Gastrocnemius medialis (tissue), 4 donors: Measurements from ENCODE around the gene XPO1. TPM values are rescaled to one million over a fixed set of nuclear protein-coding genes. Genes with fewer than 3 reads are reported as not detected.
"Not testable (repeated sequence)": the region's sequence is repeated elsewhere in the genome, so short reads cannot be mapped to it uniquely, and the experiment has no call there.

Source experiments
- ATAC-seq, 2 donors: fragments of 150-250 bp; one replicate each; pipeline ENCODE4 v1.9.1; 2016
- DNase-seq, 2 donors: peaks; one replicate each; pipeline ENCODE4 v3.0.0-alpha.2; 2019
- H3K27ac ChIP-seq, 4 donors: fragments of 200-600 bp; sonication (generic); 1 replicate in 1 of 4; 2 replicates in 3 of 4; pipeline ENCODE4 v1.5.1; 2016 to 2018; ENCODE audit warnings: mild to moderate bottlenecking in 2 of 4, moderate library complexity in 1 of 4
- H3K27me3 ChIP-seq, 3 donors: fragments of 200-600 bp; sonication (generic) in 2 of 3; 1 replicate in 1 of 3; 2 replicates in 2 of 3; pipeline versions ENCODE4 v1.5.1 to v1.6.0; 2016 to 2019; ENCODE audit warnings: mild to moderate bottlenecking in 1 of 3, moderate library complexity in 1 of 3
- H3K36me3 ChIP-seq, 2 donors: fragments of 200-600 bp; sonication (generic) in 1 of 2; one replicate each; pipeline ENCODE4 v1.5.1; 2017 to 2018
- H3K4me1 ChIP-seq, 2 donors: fragments of 200-600 bp; sonication (generic) in 1 of 2; one replicate each; pipeline ENCODE4 v1.5.1; 2016 to 2017; ENCODE audit warnings: mild to moderate bottlenecking in 2 of 2
- H3K4me3 ChIP-seq, 4 donors: fragments of 200-600 bp; sonication (generic) in 3 of 4; 1 replicate in 1 of 4; 2 replicates in 3 of 4; pipeline ENCODE4 v1.5.1; 2016 to 2019; ENCODE audit warnings: mild to moderate bottlenecking in 2 of 4
- H3K9me3 ChIP-seq, 3 donors: fragments of 200-600 bp; sonication (generic) in 2 of 3; 1 replicate in 1 of 3; 2 replicates in 2 of 3; pipeline ENCODE4 v1.5.1; 2016 to 2019
- CTCF ChIP-seq, 5 experiments: fragments of 450-650 bp in 3 of 5; fragments of 200-600 bp in 2 of 5; sonication (generic) in 2 of 5; IDR thresholded peaks in 4 of 5; conservative IDR thresholded peaks in 1 of 5; 1 replicate in 4 of 5; 2 replicates in 1 of 5; pipeline ENCODE4 v1.5.1; 2016 to 2019; ENCODE audit warnings: antibody characterized with exemption in 5 of 5, mild to moderate bottlenecking in 3 of 5, moderate library complexity in 3 of 5
- POLR2A ChIP-seq, 2 donors: fragments of 450-650 bp; IDR thresholded peaks; one replicate each; pipeline ENCODE4 v1.6.1; 2017; ENCODE audit warnings: antibody characterized with exemption in 2 of 2, mild to moderate bottlenecking in 2 of 2, moderate library complexity in 2 of 2
- in situ Hi-C, 4 donors: fragments of 200-750 bp; cut with MboI; loops; one replicate each; pipeline versions ENCODE4 v1.15.0 to v1.8.0; 2017; ENCODE audit warnings: low sequenced_read_pairs in 4 of 4
- intact Hi-C: fragments of 100-400 bp; cut with DNase I; formaldehyde crosslinking; loops from one replicate; pipeline ENCODE4 v1.15.1; 2023; ENCODE audit warnings: low total_unique reads
- total RNA-seq, 4 donors: library from RNA; depleted of rRNA; stranded (reverse); fragments of >200 nt; gene quantifications; one replicate each; pipeline versions ENCODE4 v1.1.0 to v1.2.3, GENCODE V29; 2016

The XPO1 gene
- total RNA-seq, 4 donors from 2014 or later = 34.3 to 69.1 (median 56.3) TPM

GRCh38 chr2:61451178-61451577, 87.0 kb downstream of the XPO1 start:
- DNase-seq = no peak
- H3K9me3 ChIP-seq = no peaks in the 10 kb centered on the region
- TF ChIP-seq CTCF (IDR thresholded peaks at IDR 0.05 in 4 of 5, conservative IDR thresholded peaks at IDR 0.05 in 1 of 5) = no peak
- TF ChIP-seq POLR2A (IDR thresholded peaks at IDR 0.05) = no peak
- no peaks in the 10 kb centered on the region for H3K36me3 ChIP-seq
- H3K27ac ChIP-seq = peak overlapping the region in 1 of 4 donors; percentile 59
- H3K4me3 ChIP-seq = no peak overlapping the region
- peak in 1 of 2 donors; percentile 70 for ATAC-seq
- H3K27me3 ChIP-seq = no peaks in the 10 kb centered on the region
- peaks cover 9 to 28% of the 10 kb centered on the region in 2 donors for H3K4me1 ChIP-seq
- in situ Hi-C loops = no loop called here
- intact Hi-C loops = no loop called here

- peak in 1 of 2 donors; percentile 30 for ATAC-seq
- H3K27me3 ChIP-seq = no peaks in the 10 kb centered on the region
- no peak for TF ChIP-seq POLR2A (IDR thresholded peaks at IDR 0.05)
- TF ChIP-seq CTCF (IDR thresholded peaks at IDR 0.05 in 4 of 5, conservative IDR thresholded peaks at IDR 0.05 in 1 of 5) = no peak
These were observed 88.0 kb downstream of the XPO1 start for GRCh38 chr2:61450144-61450543.

GRCh38 chr2:61448229-61448628, 89.9 kb downstream of the XPO1 start:
- intact Hi-C loops (no loop called here), in situ Hi-C loops (no loop called here)
- TF ChIP-seq POLR2A (IDR thresholded peaks at IDR 0.05) (no peak), CTCF (IDR thresholded peaks at IDR 0.05 in 4 of 5, conservative IDR thresholded peaks at IDR 0.05 in 1 of 5) (no peak)

More at GRCh38 chr2:61450144-61450543, 88.0 kb downstream of the XPO1 start:
- Histone ChIP-seq H3K4me3 (no peak overlapping the region), H3K27ac (peak overlapping the region in 2 of 4 donors; percentile 16 to 59), H3K4me1 (peaks cover 0 to 21% of the 10 kb centered on the region in 2 donors), H3K9me3 (no peaks in the 10 kb centered on the region), H3K36me3 (no peaks in the 10 kb centered on the region)
- DNase-seq = no peak
- in situ Hi-C loops = no loop called here
- intact Hi-C loops = no loop called here

GRCh38 chr2:61446971-61447370, 91.2 kb downstream of the XPO1 start:
- in situ Hi-C loops, DNase-seq, H3K4me3 ChIP-seq, H3K27me3 ChIP-seq, H3K9me3 ChIP-seq, intact Hi-C loops, ATAC-seq, H3K36me3 ChIP-seq, H3K27ac ChIP-seq: not testable (repeated sequence)
- peaks cover 20 to 22% of the 10 kb centered on the region in 2 donors for H3K4me1 ChIP-seq

More at GRCh38 chr2:61448229-61448628, 89.9 kb downstream of the XPO1 start:
- H3K4me1 ChIP-seq = peaks cover 9 to 16% of the 10 kb centered on the region in 2 donors
- H3K27ac ChIP-seq = no peak overlapping the region
- no peaks in the 10 kb centered on the region for H3K9me3 ChIP-seq
- no peak overlapping the region for H3K4me3 ChIP-seq
- no peaks in the 10 kb centered on the region for H3K27me3 ChIP-seq
- no peak for DNase-seq
- no peak for ATAC-seq
- no peaks in the 10 kb centered on the region for H3K36me3 ChIP-seq

GRCh38 chr2:61443342-61444041, 94.7 kb downstream of the XPO1 start:
- Histone ChIP-seq H3K4me3 (no peak overlapping the region), H3K36me3 (no peaks in the 10 kb centered on the region), H3K27me3 (no peaks in the 10 kb centered on the region), H3K27ac (peak overlapping the region in 2 of 4 donors; percentile 10 to 20), H3K4me1 (peaks cover 51 to 52% of the 10 kb centered on the region in 2 donors), H3K9me3 (no peaks in the 10 kb centered on the region)
- TF ChIP-seq CTCF (IDR thresholded peaks at IDR 0.05 in 4 of 5, conservative IDR thresholded peaks at IDR 0.05 in 1 of 5) (no peak), POLR2A (IDR thresholded peaks at IDR 0.05) (no peak)
- no peak for ATAC-seq
- intact Hi-C loops = no loop called here
- DNase-seq = no peak
- in situ Hi-C loops = no loop called here
